ENCODE results near the gene TPPP.
"Not testable (repeated sequence)": the region's sequence is repeated elsewhere in the genome, so short reads cannot be mapped to it uniquely, and the experiment has no call there.

Gene TPPP

DNA sequence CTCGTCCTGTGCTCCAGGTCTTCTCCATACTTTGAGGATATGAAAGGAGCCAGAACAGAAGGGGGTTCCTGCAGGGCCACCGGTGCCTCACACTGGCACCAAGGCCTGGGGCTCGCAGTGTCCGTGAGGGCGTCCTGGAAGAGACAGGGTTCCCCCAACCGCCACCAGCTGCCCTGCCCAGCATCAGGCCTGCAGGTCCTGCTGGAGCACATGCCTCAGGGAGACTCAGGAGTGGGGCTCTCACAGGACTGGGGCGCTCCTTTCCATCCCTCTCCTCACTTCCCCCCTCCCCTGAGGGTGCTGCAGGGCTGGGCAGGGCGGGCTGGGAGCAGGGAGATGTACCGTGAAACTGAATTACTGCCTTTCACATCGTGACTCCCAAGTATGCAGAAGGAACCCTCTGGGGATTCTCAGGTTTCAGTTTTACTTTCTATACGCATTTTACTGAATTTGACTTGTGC lies 49.3 kb downstream of the TPPP start:
- DNase-seq = no peak

DNA sequence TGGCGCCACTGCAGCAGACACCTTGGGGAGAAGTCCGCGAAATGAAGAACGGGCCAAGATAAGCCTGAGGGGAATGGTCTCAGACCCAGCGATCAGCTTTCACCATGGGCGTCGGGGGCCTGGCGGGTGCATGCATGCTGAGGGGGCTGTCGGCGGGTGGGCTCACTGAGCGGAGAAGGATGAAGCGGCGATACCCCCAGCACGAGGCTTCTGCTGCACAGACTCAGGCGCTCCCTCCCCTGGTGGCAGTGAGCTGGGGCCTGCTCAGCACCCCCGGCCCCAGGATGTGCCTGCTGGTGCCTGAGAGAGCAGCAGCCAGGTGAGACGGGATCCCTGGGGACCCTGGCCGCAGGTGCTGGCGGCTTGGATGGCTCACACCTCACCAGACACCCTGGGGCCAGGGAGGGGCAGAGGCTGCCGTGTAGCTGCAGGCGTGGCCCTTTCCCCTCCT lies 49.8 kb downstream of the TPPP start:
- no peak for DNase-seq

DNA sequence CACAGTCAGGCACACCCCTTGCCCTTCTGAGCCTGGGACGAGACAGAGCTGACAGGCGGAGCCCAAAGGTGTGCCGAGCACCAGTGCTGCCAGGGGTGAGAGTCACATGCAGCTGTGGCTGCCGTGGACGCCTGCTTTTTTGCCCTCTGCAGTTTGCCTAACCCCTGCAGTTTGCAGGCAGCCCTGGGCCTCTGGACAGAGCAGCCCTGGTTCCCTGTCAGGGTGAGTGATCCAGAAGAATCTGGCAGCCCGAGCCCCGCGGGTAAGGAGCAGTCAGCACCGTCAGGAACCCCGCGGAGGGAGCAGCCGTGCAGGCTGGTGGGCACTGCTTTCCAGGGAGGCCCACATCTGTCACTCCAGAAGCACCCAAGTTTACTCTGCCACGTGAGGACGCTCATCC lies 50.7 kb downstream of the TPPP start:
- DNase-seq = no peak

DNA sequence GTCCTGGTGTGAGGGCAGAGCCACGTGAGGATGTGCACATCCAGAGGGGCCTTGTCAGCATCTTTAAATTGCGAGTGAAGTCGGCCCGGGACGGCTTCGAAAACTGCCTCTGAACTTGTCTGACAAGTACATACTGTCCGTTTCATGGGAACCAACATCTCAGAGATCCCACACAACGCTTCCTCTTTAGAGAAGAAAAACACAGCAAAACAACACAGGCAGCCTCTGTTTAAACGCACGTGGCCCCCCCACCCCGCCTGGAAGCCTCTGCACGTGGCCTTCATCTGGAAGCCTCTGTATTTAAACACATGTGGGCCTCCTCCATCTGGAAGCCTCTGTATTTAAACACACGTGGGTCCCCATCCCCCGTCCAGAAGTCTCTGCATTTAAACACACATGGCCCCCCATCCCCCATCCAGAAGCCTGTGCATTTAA lies 51.8 kb downstream of the TPPP start:
- DNase-seq = no peak

DNA sequence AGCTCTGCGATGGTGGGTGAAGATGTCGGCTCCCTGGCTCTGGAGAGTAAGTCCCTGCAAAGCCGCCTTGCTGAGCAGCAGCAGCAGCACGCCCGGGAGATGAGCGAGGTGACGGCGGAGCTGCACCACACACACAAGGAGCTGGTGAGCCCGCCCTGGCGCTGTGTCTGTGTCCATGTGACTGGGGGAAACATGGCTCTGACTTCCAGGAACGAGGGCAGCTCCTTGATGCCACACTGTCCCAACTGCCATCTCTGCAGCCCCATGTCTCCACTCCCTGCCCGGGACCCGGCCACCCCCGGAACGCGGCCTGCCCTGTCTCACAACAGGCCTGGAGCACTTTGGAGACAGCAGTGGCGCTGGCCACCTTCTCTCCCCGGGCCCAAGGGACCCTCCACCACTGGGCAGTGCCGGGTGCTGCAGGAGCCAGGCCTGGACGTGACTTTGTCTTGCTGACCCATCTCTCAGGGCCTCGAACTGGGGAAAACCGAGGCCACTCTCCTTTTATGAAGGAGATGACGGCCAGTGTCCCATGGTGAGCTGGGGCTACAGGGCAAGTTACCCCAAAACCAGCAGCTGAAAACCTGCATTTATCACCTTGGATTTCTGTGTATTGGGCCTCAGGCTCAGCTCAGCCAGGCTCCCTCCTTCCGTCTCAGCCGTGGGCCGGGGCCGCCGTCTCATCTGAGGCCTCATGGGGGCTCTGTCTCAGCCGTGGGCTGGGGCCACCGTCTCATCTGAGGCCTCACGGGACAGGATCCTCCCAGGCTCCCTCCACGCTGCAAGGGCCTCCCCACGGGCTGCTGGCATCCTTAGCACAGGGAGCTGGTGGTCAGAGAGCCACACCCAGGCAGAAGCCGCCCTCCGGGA lies 52.5 kb downstream of the TPPP start:
- no peak for DNase-seq

DNA sequence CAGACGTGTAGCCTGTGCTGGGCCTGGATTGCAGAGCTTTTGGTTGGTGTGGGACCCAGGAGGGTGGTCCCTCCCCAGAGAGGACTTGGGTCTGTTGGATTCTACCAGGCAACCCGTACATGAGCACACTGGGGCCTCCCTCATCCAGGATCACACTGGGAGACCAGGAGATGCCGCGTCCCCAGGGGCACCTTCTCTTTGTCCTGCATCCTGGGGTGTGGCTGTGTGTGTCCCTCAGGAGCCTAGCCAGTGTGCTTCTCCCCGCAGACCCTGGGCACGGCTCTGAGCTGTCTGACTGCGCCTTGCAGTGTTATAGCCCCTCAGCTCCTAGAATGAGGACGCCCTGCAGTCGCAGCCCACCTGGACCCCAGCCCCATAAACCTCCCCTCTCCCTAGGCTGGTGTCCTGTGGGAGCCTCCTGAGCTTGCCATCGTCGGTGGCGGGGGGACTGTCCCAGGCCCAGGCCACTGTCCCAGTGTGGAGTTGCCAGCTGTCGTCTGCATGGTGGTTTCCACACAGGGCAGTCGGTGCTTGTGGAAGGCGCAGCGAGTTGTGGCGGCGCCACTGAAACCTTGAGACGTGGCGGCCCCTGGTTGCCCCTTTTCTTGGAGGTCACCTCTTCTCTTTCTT lies 53.5 kb downstream of the TPPP start:
- DNase-seq = no peak

DNA sequence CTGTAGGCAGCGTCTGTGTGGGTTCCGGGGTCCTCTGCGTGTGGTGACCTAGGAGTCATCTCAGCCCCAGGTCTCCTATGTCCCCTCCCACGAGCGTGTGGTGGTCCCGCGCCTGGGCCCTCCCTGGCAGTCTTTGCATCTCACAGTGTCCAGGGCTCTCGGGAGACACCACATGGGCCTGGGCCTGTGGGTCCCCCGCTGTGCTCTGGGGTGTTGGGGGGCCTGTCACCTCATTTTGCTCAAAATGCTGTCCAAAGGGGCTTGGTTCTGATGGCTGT lies 54.0 kb downstream of the TPPP start:
- DNase-seq = no peak

DNA sequence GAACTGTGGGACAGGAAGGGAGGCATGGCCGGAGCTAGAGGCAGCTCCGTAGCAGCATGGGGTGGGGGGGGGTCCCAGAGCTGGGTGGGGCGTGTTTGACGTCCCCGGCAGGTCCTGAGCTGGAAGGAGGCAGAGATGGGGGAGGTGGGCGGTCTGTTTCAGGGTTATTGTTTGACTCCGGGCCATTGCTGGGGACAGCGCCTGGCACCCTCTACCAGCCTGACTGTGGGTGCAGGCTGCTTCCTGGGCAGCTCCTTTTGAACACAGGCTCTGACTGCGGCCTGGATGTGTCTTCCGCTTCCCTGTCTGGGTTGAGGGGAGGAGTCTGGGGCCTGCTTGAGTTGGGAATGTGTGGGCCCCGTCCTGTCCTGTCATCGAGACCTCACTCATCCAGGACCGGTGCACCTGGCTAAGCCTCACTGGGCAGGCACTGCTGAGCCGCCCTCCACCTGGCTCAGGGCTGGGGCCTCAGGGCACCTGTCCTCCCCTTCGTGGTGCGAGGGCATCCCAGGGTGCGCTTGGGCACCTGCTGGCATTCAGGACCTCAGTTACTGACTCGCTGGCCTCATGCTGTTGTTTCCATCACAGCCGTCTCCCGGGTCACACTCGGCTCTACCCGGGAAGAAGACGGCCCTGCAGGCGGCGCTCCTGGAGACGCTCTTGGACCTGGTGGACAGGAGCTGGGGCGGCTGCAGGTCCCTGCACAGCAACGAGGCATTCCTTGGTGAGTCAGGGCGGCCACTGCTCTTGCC lies 54.5 kb downstream of the TPPP start:
- DNase-seq = no peak

DNA sequence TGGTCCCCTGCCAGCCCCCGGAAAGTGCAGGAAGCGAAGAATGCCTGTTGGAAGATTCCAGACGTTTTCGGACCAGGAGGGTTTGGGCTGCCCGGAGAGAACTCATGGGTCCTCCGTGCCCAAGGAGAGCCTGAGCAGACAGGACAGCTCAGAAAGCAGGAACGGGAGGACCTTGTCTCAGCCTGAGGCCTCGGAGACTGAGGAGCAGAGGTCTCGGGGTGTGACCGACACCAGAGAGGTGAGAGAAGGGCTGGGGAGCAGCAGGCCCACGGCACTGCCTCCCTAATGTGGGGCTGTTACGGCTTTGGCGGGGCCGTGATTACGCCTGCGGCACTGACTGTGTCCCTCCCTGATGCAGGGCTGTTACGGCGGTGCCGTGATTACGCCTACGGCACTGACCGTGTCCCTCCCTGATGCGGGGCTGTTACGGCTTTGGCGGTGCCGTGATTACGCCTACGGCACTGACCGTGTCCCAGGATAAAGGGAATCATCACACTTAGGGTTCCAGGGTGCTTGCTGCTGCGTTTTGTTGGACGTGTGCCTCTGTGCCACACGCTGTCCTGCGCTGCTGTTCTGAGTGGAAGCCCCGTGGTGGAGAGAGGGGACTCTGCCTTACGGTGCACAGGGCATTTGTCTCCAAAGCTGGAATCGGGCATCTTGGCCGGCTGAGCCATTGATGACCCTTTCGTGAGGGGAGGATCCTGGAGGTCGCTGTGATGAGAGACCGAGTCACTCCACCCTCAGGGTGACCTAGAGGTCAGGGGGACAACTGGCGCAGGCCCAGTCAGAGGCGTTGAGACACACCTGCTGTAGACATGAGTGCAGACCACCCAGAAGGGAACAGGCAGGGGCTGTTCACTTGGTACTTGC lies 55.3 kb downstream of the TPPP start:
- DNase-seq = no peak

DNA sequence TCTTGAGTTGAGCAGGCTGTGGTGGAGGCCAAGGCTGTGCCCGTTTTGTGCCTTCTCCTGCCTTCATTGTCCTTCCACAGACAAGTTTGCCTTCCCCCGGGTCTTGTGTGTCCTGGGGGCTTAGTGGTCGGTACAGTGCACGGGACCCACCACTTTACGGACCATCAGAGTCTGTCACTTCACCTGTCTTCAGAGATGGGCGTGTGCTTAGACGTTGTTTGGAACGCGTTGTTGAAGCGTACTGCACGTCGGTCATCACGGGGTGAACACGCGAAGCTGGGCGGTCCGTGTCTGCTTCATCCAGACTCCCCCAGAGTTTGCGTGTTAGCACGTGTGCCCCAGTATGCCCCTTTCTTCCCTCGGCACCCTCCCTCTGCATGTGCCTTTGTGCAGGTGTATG lies 56.2 kb downstream of the TPPP start:
- no peak for DNase-seq

DNA sequence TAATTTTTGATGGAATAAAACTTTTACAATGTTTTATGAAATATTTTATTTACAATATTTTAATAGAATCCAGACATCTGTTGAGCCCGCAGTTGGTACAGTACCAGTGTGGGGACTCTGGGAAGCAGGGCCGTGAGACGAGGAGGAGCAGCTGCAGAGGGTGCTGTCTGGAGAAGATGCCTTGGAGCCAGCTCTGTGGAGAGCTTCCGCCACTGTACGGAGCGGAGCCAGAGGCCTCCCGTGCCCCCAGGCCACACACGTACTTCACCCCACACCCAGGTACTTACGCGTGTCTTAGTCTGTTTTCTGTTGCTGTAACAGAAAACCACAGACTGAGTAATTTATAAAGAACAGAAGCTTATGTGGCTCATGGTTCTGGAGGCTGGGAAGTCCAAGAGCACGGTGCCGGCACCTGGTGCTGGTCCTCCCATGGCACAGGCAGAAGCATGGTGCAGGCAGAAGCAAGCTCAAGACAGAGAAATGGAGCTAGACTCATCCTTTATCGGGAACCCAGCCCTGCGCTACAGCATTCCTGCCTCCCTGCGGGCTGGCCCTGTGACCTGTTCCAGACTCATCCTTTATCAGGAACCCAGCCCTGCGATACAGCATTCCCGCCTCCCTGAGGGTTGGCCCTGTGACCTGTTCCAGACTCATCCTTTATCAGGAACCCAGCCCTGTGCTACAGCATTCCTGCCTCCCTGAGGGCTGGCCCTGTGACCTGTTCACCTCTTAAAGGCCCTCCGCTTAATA lies 57.7 kb downstream of the TPPP start:
- no peak for DNase-seq

DNA sequence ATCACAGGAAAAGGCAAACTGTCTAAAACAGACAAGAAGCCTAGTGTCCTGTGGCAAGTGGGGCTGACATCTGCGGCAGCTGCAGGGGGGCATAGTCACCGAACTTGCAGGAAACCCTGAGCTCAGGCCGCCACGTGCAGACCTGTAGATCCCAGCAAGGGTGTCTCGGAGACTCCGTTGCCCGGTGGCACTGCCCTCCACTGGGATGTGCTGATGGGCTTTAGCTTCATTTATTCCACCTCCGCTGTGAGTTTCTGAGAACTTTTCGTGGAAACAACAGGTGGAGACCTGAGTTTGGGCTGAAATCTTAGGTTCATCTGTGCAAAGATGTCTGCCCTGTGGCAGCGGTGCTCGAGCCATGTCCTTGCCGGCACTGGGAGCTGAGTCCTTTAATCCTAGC lies 59.0 kb downstream of the TPPP start:
- DNase-seq = no peak

DNA sequence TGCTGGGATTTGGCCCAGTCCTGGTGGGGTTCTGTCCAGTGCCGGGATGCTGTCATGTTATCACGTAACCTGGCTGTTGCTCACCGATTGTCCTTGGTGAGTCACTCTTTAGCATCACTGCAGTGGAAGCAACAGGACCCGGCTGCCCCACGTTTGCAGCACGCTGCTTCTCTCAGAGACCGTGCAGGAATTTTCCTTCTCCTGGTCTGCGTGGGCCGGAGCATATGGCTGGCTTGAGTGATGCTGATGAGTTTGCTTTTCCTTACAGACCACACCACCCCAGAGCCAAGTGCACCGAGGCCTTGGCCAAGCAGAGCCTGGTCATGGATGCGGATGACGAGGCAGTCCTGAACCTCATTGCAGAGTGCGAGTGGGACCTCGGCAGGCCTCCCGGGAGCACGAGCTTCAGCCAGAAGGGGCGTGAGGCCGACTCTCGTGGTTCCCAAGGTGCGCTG lies 59.6 kb downstream of the TPPP start:
- DNase-seq = no peak

DNA sequence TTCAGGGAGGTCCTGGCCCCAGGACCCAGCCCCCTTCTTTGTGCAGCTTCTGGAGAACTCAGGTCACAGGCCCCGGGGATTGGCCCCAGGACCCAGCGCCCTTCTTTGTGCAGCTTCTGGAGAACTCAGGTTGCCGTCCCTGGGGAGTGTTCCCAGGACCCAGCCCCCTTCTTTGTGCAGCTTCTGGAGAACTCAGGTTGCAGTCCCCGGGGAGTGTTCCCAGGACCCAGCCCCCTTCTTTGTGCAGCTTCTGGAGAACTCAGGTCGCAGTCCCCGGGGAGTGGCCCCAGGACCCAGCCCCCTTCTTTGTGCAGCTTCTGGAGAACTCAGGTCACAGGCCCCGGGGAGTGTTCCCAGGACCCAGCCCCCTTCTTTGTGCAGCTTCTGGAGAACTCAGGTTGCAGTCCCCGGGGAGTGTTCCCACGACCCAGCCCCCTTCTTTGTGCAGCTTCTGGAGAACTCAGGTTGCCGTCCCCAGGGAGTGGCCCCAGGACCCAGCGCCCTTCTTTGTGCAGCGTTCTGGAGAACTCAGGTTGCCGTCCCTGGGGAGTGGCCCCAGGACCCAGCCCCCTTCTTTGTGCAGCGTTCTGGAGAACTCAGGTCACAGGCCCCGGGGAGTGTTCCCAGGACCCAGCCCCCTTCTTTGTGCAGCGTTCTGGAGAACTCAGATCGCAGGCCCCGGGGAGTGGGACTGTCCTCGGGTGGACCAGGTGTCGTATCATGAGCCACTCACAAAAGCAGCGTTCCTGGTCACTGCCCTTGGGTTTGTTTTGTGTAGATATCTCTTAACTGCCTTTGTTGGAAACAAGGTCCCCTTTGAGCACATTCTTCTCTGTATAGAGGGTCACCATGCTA lies 64.6 kb downstream of the TPPP start:
- not testable (repeated sequence) for DNase-seq

DNA sequence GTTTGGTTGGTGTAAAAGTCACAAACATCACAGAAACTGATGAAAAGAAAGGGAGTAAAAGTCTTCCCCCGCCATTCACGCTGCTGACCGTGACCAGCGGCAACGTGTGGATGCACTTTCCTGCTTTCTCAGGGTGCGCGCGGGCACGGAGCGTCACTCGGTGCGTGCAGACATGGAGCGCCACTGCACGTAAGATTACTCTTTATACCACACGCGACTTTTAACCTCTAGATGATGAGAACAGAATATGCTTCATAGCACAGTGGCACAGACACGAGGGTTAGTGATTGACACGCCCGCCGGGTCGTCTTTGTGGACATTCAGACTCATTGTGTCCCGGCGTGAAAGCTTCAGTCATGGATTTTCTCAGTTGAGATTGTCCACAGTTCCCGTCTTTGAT lies 65.3 kb downstream of the TPPP start:
- no peak for DNase-seq

DNA sequence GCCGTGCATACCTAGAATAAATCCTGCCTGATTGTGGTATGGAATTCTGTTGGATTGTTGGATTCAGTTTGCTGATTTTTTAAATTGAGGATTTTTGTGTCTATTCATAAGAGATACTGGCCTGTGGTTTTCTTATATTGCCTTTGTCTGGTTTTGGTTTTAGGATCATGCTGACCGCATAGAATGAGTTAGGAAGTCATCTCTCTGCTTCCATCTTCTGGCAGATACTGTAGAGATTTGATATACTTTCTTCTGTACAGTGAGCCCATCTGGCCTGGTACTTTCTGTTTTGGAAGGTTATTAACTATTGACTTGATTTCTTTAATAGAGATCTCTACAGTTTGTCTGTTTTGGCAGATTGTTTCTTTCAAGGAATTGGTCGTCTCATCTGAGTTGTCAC lies 66.3 kb downstream of the TPPP start:
- DNase-seq = no peak

DNA sequence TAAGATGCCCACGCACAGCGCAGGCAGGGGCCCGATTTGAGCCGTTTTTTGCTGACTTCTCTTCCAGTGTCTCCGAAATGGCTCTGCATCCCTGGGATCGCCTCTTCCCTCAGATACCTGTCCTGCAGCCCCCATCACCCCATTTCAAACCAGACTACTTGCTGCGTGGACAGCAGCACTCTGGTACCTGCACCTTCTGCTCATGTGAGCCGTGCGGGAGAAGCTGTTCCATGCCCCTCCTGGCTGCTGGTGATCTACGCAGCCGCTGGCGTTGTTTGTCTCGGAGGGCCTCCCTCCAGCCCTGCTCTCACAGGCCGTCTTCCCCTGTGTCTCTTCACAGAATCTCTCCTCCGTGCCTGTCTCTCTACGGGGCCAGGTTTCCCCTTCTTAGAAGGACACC lies 67.6 kb downstream of the TPPP start:
- no peak for DNase-seq

DNA sequence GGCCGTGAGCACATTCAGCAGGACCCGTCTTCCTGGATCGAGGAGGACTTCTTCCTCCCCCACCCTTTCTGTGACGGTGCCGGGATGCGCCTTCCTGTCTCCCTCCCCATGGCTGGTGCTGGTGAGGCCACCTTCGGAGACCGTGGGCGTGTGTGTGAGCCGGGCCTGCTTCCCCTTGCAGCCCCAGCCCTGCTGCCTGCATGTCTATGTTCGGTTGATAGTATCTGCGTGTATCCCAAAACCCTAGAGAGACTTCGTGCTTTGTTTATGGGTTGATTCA lies 68.3 kb downstream of the TPPP start:
- no peak for DNase-seq

DNA sequence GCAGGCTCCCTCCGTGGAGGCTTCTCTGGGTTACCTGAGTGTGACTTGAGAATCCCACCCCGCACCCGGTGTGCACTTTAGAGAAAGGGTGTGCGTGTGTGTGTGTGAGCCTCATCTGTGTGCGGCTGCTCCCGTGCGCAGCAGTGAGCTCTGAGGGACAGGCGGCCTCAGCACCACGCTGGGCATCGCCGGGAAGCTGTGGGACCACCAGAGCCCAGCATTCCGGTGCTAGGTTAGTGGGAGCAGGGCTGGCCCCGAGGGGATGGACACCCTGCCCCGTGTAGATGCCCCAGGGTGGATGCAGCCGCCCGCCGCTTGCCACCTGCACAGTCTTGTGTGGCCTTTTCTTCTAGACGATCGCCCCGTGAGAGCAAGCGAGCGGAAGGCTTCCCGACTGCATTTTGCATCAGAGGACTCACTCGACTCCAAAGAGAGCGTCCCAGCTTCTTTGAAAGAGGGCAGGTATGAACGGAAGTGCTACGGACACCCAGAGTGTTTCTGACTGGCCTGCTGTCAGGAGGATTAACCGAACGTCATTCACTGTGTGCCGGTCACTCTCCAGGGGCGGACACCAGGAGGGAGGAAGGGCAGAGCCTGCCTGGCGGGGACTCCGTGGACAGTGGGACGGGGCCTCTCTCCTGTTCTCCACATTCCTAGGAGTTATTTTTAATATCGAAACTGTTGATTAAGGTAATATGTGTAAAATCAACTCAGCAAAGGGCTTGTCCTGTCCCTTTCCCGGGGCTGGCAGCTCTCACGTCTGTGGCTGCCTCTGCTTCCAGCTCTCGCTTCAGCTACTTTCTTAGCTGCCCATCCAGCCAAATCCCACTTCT lies 68.8 kb downstream of the TPPP start:
- DNase-seq = no peak

DNA sequence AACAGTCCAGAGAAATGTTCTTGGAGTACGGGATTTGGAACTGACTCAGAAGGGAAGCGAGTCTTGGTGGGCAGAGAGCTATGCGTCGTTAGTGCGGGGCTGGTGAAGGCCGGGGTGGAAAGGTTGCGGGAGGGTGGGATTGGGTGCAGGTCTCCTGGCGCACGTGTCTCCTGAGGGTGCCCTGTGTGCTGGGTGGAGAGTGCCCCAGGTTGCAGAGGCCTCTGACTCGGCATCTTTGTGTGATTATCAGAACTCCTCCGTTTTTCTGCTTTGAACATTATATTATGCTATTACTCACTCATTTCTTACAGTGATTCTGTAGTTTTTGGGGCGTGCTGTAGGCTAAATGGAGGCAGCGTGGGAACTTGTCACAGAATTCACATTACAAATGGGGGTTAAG lies 69.6 kb downstream of the TPPP start:
- DNase-seq = no peak

Measured in CD4-positive, alpha-beta T cell treated with Interleukin-17A for 1 hour (primary cell).